Dermis blood vessel endothelial cell (primary cell): ENCODE data around the gene MAJIN. TPM values are rescaled to one million over a fixed set of nuclear protein-coding genes. Genes with fewer than 3 reads are reported as not detected.

Experiments used
- DNase-seq: peaks from one replicate; pipeline ENCODE4 v3.0.0; 2010
- total RNA-seq: library from RNA; depleted of rRNA; stranded (reverse); fragments of >200 nt; gene quantifications from 2 replicates; pipeline ENCODE4 v1.2.3, GENCODE V29; 2014

Gene MAJIN
- total RNA-seq, 1 donor from 2014 or later = 0.17 TPM

DNA sequence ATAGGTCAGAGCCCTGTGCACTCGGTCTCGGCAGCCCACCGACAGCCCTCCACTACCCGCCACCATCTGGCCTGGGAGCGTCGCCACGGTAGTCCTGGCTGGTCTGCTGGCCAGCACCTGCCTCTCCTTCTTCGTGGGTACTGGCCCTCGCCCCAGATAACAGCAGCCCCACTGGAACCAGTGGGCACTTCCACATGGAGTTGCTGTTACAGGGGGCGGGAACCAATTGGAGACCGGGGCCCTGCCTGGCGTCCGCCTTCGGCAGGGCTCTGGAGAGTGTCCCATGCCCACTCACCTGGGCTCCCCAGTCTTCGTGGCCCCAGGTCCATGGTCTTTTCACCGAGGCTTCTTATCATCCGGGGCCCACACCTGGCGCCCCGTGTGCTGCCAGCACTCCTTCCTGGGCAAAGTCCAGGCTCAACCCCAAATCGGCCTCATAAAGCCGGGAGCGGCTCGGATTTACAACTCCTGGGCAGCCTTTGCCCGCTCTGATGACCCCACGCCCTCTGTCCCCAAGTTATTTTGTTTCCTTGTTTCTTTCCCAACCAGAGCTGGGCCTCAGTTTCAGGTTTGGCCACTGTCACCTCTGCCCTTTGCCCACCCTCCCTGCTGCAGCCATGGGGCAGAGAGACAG lies 80.6 kb downstream of the MAJIN start:
- DNase-seq = no peak

DNA sequence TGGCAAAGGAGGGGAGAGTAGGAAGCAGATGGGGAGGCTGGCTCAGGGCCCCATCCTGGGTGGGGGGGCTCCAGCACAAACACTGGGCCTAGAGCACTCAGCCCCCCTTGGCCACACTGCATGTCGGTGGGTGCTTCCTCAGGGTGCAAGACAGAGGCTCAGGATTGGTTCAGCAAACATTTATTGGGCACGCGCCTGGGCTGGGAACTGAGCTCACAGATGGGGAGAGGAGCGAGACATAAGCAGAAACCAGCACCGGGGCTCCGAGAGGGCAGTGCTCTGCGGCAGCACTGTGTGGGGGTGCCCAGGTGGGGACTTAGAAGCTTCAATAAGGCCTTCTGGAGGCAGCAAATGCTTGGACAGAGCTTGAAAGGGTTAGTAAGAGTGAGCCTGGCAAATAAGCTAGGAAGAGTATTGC lies 81.4 kb downstream of the MAJIN start:
- DNase-seq = no peak

DNA sequence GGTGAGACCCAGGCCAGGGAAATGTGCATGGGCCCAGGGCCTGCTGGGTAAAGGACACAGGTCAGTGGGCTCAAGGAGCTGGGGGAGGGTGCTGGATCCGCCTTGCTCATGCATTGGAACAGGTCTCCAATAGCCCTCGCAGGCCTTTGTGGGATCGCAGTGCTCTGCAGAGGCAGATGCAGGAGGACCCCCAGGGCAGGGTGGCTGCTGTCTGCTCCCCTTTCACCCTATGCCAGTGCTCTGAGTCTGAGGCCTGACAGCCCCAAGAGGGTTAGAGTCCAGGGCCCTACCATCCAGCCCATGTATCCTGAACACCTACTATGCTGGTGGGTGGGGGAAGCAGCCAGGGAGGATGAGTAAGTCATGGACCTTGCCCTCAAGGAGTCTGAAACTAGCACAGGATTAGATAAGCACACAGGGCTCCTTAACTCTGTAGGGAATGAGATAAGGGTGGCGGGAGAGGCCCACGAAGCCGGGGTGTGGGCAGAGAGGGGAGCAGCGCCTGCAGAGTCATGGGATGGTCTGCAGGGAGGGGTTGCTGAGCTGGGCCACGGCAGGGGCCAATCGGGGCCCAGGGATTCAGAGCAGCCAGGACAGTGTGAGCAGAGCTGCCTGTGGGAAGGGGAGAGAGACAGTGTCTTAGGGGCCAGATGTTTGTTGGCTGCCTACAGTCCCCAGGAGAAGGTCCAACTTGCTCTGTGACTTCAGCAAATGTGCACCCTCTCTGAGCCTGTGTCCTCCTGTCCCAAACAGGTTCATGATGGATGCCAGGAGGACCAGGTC lies 83.0 kb downstream of the MAJIN start:
- DNase-seq = no peak

DNA sequence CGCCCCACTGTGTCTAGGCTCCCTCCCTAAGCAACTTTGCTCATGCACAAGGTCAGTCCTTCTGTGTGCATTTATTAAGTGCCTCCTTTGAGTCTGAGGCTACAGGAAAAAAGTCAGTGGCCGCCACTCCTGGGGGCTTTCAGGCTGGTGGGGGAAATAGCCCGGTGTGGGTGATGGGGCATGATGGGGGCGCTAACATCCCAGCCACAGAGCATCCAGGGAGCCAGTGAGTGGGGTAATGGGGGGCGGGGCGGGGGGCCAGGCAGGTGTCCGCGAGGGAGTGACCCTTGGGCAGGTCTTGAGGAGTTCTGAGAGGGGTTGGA lies 83.5 kb downstream of the MAJIN start:
- no peak for DNase-seq

Other genes with a start within 250 kb of the MAJIN start
- not detected in 2 replicates for gene NRXN2, start 248.9 kb downstream of the MAJIN start, total RNA-seq
- 2.0 and 2.9 TPM in 2 replicates for gene RASGRP2, start 228.0 kb downstream of the MAJIN start, total RNA-seq
- 0.23 and 0.34 TPM in 2 replicates for gene PYGM, start 212.1 kb downstream of the MAJIN start, total RNA-seq
- 104 and 116 TPM in 2 replicates for gene SF1, start 193.6 kb downstream of the MAJIN start, total RNA-seq
- gene MAP4K2, start 168.9 kb downstream of the MAJIN start, total RNA-seq = 46.1 and 93.6 TPM in 2 replicates
- gene MEN1, start 161.6 kb downstream of the MAJIN start, total RNA-seq = 20.1 and 38.7 TPM in 2 replicates
- 0.34 and 0.37 TPM in 2 replicates for gene CDC42BPG, start 127.5 kb downstream of the MAJIN start, total RNA-seq
- gene EHD1, start 93.5 kb downstream of the MAJIN start, total RNA-seq = 75.9 and 125 TPM in 2 replicates
- 17.7 and 24.8 TPM in 2 replicates for gene ATG2A, start 54.9 kb downstream of the MAJIN start, total RNA-seq
- 14.1 and 15.0 TPM in 2 replicates for gene PPP2R5B, start 47.4 kb downstream of the MAJIN start, total RNA-seq
- gene GPHA2, start 36.2 kb downstream of the MAJIN start, total RNA-seq = not detected in 2 replicates
- gene BATF2, start 24.9 kb upstream of the MAJIN start, total RNA-seq = 0.34 and 1.1 TPM in 2 replicates
- 144 and 145 TPM in 2 replicates for gene ARL2, start 42.1 kb upstream of the MAJIN start, total RNA-seq
- 13.1 and 16.5 TPM in 2 replicates for gene SNX15, start 55.3 kb upstream of the MAJIN start, total RNA-seq
- gene SAC3D1, start 69.1 kb upstream of the MAJIN start, total RNA-seq = 12.4 and 16.0 TPM in 2 replicates
- 11.0 and 20.3 TPM in 2 replicates for gene NAALADL1, start 86.4 kb upstream of the MAJIN start, total RNA-seq
- 4.4 and 17.5 TPM in 2 replicates for gene CDCA5, start 111.9 kb upstream of the MAJIN start, total RNA-seq
- 26.2 and 30.2 TPM in 2 replicates for gene ZFPL1, start 112.1 kb upstream of the MAJIN start, total RNA-seq
- 319 and 409 TPM in 2 replicates for gene VPS51, start 124.1 kb upstream of the MAJIN start, total RNA-seq
- 25.7 and 31.4 TPM in 2 replicates for gene TM7SF2, start 139.8 kb upstream of the MAJIN start, total RNA-seq
- 8.1 and 13.1 TPM in 2 replicates for gene ZNHIT2, start 145.6 kb upstream of the MAJIN start, total RNA-seq
- gene FAU, start 150.0 kb upstream of the MAJIN start, total RNA-seq = 180 and 316 TPM in 2 replicates
- gene MRPL49, start 150.2 kb upstream of the MAJIN start, total RNA-seq = 51.8 and 59.2 TPM in 2 replicates
- 19.2 and 28.2 TPM in 2 replicates for gene SYVN1, start 162.4 kb upstream of the MAJIN start, total RNA-seq
- not detected in 2 replicates for gene SPDYC, start 198.1 kb upstream of the MAJIN start, total RNA-seq
- 97.2 and 207 TPM in 2 replicates for gene CAPN1, start 209.8 kb upstream of the MAJIN start, total RNA-seq